Measurements from ENCODE around the gene SAG. TPM values are rescaled to one million over a fixed set of nuclear protein-coding genes. Genes with fewer than 3 reads are reported as not detected.
A peak's percentile ranks its signal among the peaks of the same experiment; 100 is the strongest.

Gene SAG
- total and polyA plus RNA-seq, 2 of the 13 experiments (the other 11 are each of a cell fraction or from before 2014, with no cell fraction given), result not detected

DNA sequence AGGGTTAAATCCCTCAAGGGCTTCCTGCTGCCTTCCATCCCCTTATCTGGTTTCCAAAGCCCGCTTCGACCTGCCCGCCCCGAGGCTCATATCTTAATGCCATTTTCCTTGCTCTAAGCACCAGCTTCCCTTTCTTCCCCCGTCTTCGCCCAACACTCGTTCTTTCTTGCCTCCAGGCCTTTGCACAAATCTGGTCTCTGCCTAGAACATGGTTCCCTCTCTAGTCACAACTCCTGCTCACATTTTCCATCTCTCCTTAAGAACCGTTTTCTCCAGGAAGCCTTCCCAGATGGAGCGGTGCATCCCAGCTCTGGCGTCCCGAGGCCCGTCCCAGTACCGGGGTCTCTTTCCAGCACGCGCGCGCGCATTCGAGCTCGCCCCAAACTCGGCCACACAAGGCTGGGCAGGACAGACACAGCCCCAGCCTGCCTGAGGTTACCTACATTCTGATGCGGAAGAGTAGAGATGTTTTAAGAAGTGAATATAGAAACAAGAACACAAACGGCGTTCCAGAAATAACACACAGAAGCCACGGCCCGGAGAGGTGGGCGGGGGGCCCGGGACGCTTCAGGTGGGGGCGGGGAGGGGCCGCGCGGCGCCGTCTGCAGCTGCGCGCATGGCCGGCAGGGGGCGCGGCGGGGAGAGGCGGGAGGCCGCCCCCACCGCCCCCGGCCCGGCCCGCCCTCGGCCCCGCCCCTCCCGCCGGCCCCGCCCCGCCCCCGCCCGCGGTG lies 46.3 kb downstream of the SAG start, which contains the start of gene DGKD (continued):
- TF ChIP-seq CCDC6 (CRISPR knock-in tag; IDR thresholded peaks at IDR 0.05), result 0 out of 2 replicates have a peak, but pooled peaks have one; percentile 55
- no peak for TF ChIP-seq ZNF101 (CRISPR knock-in tag; IDR thresholded peaks at IDR 0.05; ENCODE audit: borderline replicate concordance, low read depth)
- peak; percentile 2 for TF ChIP-seq ZNF883 (CRISPR knock-in tag; IDR thresholded peaks at IDR 0.05; ENCODE audit: not compliant biosample characterization)
- no peak for TF ChIP-seq TOPORS (CRISPR knock-in tag; IDR thresholded peaks at IDR 0.05)
- no peak for TF ChIP-seq TBX3 (IDR thresholded peaks at IDR 0.05; ENCODE audit: borderline replicate concordance)
- TF ChIP-seq SP5 (CRISPR knock-in tag; IDR thresholded peaks at IDR 0.05; ENCODE audit: borderline replicate concordance, low read depth), result no peak; the same call in 1 of the 2 replicates
- TF ChIP-seq, protein P1, sequence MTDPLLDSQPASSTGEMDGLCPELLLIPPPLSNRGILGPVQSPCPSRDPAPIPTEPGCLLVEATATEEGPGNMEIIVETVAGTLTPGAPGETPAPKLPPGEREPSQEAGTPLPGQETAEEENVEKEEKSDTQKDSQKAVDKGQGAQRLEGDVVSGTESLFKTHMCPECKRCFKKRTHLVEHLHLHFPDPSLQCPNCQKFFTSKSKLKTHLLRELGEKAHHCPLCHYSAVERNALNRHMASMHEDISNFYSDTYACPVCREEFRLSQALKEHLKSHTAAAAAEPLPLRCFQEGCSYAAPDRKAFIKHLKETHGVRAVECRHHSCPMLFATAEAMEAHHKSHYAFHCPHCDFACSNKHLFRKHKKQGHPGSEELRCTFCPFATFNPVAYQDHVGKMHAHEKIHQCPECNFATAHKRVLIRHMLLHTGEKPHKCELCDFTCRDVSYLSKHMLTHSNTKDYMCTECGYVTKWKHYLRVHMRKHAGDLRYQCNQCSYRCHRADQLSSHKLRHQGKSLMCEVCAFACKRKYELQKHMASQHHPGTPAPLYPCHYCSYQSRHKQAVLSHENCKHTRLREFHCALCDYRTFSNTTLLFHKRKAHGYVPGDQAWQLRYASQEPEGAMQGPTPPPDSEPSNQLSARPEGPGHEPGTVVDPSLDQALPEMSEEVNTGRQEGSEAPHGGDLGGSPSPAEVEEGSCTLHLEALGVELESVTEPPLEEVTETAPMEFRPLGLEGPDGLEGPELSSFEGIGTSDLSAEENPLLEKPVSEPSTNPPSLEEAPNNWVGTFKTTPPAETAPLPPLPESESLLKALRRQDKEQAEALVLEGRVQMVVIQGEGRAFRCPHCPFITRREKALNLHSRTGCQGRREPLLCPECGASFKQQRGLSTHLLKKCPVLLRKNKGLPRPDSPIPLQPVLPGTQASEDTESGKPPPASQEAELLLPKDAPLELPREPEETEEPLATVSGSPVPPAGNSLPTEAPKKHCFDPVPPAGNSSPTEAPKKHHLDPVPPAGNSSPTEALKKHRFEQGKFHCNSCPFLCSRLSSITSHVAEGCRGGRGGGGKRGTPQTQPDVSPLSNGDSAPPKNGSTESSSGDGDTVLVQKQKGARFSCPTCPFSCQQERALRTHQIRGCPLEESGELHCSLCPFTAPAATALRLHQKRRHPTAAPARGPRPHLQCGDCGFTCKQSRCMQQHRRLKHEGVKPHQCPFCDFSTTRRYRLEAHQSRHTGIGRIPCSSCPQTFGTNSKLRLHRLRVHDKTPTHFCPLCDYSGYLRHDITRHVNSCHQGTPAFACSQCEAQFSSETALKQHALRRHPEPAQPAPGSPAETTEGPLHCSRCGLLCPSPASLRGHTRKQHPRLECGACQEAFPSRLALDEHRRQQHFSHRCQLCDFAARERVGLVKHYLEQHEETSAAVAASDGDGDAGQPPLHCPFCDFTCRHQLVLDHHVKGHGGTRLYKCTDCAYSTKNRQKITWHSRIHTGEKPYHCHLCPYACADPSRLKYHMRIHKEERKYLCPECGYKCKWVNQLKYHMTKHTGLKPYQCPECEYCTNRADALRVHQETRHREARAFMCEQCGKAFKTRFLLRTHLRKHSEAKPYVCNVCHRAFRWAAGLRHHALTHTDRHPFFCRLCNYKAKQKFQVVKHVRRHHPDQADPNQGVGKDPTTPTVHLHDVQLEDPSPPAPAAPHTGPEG (CRISPR knock-in tag; IDR thresholded peaks at IDR 0.05), result no peak
- no peak for TF ChIP-seq SUZ12 (IDR thresholded peaks at IDR 0.05; ENCODE audit: low read depth, low read length)
- TF ChIP-seq ZNF776 (CRISPR knock-in tag; IDR thresholded peaks at IDR 0.05), result no peak
- TF ChIP-seq TBP (CRISPR knock-in tag; IDR thresholded peaks at IDR 0.05), result no peak
- TF ChIP-seq ZSCAN20 (CRISPR knock-in tag; IDR thresholded peaks at IDR 0.05; ENCODE audit: borderline replicate concordance), result no peak; the same call in 1 of the 2 replicates
- TF ChIP-seq, protein P2, sequence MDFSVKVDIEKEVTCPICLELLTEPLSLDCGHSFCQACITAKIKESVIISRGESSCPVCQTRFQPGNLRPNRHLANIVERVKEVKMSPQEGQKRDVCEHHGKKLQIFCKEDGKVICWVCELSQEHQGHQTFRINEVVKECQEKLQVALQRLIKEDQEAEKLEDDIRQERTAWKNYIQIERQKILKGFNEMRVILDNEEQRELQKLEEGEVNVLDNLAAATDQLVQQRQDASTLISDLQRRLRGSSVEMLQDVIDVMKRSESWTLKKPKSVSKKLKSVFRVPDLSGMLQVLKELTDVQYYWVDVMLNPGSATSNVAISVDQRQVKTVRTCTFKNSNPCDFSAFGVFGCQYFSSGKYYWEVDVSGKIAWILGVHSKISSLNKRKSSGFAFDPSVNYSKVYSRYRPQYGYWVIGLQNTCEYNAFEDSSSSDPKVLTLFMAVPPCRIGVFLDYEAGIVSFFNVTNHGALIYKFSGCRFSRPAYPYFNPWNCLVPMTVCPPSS (IDR thresholded peaks at IDR 0.05), result no peak
- no peak for TF ChIP-seq ZNF431 (CRISPR knock-in tag; IDR thresholded peaks at IDR 0.05; ENCODE audit: borderline replicate concordance, low read depth)
- TF ChIP-seq, protein P3, sequence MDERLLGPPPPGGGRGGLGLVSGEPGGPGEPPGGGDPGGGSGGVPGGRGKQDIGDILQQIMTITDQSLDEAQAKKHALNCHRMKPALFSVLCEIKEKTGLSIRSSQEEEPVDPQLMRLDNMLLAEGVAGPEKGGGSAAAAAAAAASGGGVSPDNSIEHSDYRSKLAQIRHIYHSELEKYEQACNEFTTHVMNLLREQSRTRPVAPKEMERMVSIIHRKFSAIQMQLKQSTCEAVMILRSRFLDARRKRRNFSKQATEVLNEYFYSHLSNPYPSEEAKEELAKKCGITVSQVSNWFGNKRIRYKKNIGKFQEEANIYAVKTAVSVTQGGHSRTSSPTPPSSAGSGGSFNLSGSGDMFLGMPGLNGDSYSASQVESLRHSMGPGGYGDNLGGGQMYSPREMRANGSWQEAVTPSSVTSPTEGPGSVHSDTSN (CRISPR knock-in tag; IDR thresholded peaks at IDR 0.05), result no peak
- TF ChIP-seq ZIK1 (CRISPR knock-in tag; IDR thresholded peaks at IDR 0.05; ENCODE audit: borderline replicate concordance, low read depth), result peak; percentile 58; the same call in 1 of the 2 replicates
- TF ChIP-seq FOXA1 (IDR thresholded peaks at IDR 0.05), result no peak
- no peak for TF ChIP-seq FOXA1 (CRISPR knock-in tag; IDR thresholded peaks at IDR 0.05)
- TF ChIP-seq ZNF205 (CRISPR knock-in tag; IDR thresholded peaks at IDR 0.05), result 0 out of 2 replicates have a peak, but pooled peaks have one; percentile 52
- TF ChIP-seq ZFP36 (IDR thresholded peaks at IDR 0.05; ENCODE audit: borderline replicate concordance, low read depth, low read length, partially characterized antibody), result no peak
- 0 out of 2 replicates have a peak, but pooled peaks have one; percentile 17 for TF ChIP-seq TAF1 (CRISPR knock-in tag; IDR thresholded peaks at IDR 0.05)
- peak; percentile 65 for TF ChIP-seq ZFP90 (CRISPR knock-in tag; IDR thresholded peaks at IDR 0.05; ENCODE audit: borderline replicate concordance)
- TF ChIP-seq ARNTL (CRISPR knock-in tag; IDR thresholded peaks at IDR 0.05), result peak; percentile 36; the same call in 1 of the 2 replicates
- TF ChIP-seq CBFB (CRISPR knock-in tag; IDR thresholded peaks at IDR 0.05), result 0 out of 2 replicates have a peak, but pooled peaks have one; percentile 39
